Femur (tissue), 1 donor: ENCODE measurements around the gene MYBPC1.
"Not testable (repeated sequence)": the region's sequence is repeated elsewhere in the genome, so short reads cannot be mapped to it uniquely, and the experiment has no call there.

Experiments
- DNase-seq: peaks from one replicate; pipeline ENCODE4 v3.0.0-alpha.2; 2017

The MYBPC1 gene

GRCh38 chr12:101607894-101608293 lies 13.1 kb downstream of the MYBPC1 start:
- no peak for DNase-seq

- DNase-seq = peak; percentile 45
Observed at GRCh38 chr12:101608301-101609133, 13.7 kb downstream of the MYBPC1 start.

DNA sequence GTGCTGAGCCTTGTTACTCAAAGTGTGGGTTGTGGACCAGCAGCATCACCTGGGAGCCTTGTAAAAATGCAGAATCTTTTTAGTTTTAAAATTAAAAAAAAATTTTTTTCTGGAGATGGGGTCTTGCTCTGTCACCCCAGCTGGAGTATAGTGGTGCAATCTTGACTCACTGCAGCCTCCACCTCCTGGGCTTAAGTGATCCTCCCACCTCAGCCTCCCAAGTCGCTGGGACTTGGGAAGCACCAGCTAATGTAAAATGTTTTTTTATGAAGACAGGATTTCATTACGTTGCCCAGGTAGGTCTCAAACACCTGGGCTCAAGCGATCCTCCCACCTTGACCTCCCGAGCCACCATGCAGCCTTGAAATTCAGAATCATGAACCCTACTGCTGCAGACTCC lies 14.4 kb downstream of the MYBPC1 start:
- no peak for DNase-seq

DNA sequence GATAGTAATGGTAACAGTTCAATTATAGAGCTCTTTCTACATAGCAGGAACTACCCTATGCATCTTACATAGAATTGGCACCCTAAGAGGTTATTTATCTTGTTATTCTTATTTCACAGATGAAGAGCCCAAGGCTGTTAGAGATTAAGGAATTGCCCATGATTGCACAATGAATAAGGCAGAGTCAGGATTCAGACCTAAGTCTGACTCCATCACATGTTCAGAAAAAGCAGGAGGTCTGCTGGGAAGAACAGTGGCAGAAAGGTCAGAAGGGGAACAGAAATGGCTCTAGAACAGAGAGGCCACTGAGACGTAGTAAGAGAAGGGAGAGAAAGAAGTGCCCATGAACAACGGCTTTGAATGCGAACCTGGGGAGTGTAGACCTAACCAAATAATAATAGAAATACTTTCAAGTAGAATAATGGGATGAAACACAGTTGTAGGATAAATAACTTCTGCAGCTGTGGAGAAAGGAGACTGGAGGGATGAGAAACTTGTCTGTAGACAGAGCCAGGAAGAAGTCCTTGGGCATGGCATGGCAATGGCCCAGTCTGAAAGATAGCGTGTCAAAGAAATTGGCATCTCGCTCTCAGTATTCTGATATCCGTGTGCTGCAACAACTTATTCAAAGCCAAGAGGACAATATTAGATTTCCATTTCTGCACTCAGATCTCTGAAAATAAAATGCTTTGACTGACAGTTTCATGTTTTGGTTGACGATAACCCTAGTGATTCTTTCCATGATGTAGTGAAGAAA lies 17.6 kb downstream of the MYBPC1 start:
- no peak for DNase-seq

DNA sequence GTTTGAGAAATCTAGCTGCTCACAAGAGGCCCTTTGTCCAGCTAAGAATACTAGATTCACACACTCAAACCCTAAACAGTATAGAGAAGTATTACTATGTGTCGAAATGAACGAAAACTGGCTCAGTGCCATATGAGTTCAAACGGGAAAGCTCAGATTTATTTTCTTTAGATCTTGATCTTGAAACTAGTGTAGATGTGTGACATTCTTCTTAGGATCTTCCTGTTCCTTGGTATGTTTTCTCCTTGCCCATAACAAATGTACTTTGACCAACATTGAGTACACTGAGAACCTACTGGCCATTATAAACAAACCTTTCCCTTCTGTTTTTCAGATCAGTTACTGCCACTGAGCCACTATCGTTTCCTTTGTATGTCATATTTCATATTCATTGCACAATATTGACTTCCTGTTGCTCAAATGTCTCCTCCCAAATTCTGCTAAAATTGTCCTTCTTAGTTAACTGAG lies 21.3 kb downstream of the MYBPC1 start:
- no peak for DNase-seq

DNA sequence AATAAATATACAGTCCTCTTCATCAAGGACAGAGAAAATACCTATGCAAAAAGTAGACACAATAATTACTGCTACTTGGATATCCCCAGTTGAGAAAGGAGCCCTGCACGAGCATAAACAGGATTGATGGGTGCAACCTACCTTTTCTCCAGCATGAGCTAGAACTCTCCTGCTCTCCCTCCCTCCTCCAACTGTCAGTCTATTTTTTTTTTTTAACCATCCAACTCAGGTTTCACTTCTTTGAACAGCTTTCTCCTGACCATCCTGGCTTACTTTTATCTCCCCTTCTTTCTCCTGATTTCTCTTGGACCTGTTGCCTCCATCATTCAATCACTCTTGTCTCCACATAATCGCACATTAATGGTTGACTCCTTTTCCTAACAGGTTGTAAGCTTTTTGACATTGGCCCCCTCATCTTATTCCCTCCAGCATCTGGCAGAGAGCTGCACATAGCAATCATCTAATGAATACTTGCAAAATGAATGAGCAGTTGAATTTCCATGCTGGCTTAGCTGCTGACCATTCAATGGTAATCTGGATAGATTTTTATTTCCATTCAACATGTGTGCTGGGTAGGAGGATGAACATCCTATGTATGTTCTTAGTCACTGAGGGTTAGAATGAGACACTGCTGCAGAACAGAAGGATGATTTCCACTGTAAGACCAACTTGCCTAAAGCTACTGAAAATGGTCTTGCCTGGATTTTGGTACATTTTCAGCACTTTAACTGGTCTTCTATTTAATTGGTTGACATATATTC lies 24.4 kb downstream of the MYBPC1 start:
- no peak for DNase-seq

DNA sequence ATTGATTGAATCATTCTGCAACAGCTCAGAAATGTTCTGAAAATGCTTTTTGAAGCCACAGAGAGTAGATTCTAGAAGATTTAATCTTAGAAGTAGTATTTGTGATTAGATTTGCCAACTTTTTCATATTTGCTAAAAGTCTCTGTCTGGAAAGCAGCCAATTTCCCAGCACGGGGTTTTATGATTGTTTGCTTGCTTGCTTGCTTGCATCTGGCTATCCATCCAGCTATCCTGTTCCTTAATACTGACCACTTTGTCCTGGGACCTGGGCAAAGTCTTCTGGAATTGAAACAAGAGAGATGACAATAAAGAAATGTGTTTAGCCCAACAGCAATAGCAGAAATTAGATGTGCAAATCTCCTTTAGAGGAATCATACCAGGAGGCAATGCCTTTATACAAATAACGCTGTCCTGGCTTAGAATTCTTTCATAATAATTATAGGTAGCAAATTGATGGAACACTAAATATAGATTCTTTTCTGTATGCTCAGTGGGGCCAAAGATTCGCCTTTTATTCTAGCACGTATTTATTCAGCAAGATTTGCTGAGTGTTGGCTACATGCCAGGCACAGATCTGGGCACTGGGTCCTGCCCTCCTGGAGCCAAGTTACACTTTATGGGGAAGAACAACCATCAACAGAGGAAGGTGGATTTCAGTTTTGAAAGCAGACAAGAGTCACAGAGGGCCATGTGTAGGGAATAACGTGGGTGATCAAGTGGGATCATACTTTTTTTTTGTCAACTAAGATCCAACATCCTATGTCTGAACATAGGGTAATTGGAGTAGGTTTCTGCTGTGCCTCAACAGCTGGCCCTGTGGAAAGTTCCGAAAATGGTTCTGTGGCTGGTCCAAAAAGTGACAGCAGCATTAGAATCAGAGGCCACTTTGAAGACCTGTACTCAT lies 25.3 kb downstream of the MYBPC1 start:
- no peak for DNase-seq

DNA sequence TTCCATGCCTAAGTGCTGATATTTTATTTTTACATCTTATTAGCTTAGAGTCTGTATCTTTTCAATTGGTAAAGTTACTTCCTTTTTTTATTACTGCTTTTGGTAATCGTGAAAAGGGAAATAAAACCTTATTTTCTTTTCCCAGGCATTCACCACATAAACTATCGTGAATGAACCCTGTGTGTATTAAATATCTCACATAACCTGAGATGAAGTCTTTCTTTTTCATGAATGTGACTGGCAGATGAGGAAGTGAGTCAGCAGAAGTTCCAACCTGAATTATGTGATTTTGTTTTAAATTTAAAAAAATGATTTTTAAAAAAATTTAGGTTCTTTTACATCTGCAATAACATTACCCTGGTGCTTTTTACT lies 26.0 kb downstream of the MYBPC1 start:
- DNase-seq = no peak

- DNase-seq = no peak
Observed at GRCh38 chr12:101628676-101629075, 33.9 kb downstream of the MYBPC1 start.

DNA sequence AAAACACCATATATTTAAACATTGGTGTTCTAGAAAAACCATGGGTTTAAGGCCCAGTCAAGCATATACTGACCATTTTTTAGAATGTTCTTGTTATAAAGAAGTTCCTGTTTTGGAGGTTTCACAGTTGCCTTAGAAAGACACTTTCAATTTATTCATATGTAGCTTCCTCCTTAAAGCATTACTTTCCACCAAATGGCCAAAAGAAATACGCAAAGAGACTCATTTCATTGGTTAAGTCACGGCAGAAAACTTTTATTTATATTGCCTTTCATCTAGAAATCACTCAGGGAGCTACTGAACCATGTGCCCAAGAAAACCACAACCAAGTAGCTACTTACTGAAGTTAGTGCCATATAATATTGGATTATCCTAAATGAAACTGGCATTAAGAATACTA lies 40.0 kb downstream of the MYBPC1 start:
- no peak for DNase-seq

GRCh38 chr12:101637936-101638335 lies 43.2 kb downstream of the MYBPC1 start:
- DNase-seq = no peak

- no peak for DNase-seq
Observed at GRCh38 chr12:101642115-101643067, 47.6 kb downstream of the MYBPC1 start.

- DNase-seq = no peak
Observed at GRCh38 chr12:101647711-101648110, 52.9 kb downstream of the MYBPC1 start.

GRCh38 chr12:101648195-101648594 lies 53.4 kb downstream of the MYBPC1 start:
- no peak for DNase-seq

- no peak for DNase-seq
Observed at GRCh38 chr12:101650346-101651117, 55.8 kb downstream of the MYBPC1 start.

DNA sequence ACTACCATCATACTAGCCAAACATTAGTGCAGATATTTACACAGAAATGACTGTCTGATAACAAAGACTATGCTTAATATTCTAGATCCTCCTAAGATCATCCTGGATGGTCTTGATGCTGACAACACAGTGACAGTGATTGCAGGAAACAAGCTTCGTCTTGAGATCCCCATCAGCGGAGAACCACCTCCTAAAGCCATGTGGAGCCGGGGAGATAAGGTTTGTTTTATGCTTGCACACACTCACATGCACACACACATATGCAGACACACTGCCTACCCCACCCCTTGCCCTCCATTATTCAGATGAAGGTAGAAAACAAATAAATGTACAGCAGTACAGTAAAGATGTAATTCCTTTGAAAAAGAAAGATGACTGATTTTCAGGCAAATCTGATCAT lies 58.3 kb downstream of the MYBPC1 start:
- DNase-seq = no peak

GRCh38 chr12:101653503-101653902 lies 58.7 kb downstream of the MYBPC1 start:
- DNase-seq = no peak

DNA sequence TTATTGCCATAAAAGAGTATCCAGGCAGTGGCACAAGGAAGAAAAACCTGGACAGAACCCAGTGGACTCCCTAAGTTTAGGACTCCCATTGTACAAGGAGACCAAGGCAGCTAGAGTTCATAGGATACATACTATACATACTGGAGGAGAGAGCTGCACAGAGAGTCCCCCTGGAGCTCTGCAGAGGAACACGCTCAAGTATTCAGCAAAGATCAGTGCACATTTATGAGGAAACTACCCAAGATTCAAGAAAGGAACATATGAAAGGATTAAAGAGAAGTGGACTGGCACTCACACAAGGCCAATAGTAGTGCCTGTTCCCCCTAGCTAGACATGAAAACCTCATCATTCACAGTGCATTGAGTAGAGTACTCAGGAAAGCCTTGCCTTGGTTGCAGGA lies 59.7 kb downstream of the MYBPC1 start:
- no peak for DNase-seq

GRCh38 chr12:101655393-101655792 lies 60.6 kb downstream of the MYBPC1 start:
- no peak for DNase-seq

GRCh38 chr12:101660662-101661061 lies 65.9 kb downstream of the MYBPC1 start:
- not testable (repeated sequence) for DNase-seq
